Lower leg skin (tissue), 3 donors: Measurements from ENCODE around the gene MED25.

Source experiments
- CTCF ChIP-seq, 3 donors: fragments of 450-650 bp; IDR thresholded peaks; one replicate each; pipeline ENCODE4 v1.5.1; 2016; ENCODE audit warnings: antibody characterized with exemption in 3 of 3, mild to moderate bottlenecking in 3 of 3, moderate library complexity in 2 of 3
- POLR2A ChIP-seq, 2 donors: fragments of 450-650 bp; IDR thresholded peaks; one replicate each; pipeline ENCODE4 v1.6.1; 2016 to 2017; ENCODE audit warnings: antibody characterized with exemption in 2 of 2, mild to moderate bottlenecking in 1 of 2, moderate library complexity in 1 of 2

DNA sequence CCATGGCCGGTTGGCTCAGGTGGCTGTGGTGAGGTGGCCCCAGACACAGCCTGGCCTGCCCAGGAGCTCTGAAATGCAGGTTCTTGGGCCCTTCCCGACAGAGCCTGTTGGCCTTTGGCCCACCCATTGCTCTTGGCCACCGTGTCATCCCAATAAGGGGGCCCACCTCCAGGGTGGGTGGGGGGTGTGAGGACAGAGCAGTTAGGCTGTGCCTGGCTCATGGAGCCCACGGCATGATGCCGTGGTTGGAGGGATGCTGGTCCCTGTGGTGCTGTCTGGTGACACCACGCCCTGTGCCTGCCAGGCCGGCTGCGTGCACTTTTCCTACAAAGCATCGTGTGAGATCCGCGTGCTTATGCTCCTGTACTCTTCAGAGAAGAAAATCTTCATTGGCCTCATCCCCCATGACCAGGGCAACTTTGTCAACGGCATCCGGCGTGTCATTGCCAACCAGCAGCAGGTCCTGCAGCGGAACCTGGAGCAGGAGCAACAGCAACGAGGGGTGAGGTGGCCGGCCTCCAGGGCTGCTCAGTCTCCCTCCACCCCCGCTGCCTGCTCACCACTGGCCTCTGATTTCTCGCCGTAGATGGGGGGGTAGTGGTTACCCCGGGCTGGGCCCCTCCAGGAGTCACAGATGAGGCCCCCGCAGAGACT, 41.7 kb downstream of the MED25 start:
- no peak for TF ChIP-seq CTCF (IDR thresholded peaks at IDR 0.05)
- no peak for TF ChIP-seq POLR2A (IDR thresholded peaks at IDR 0.05)
